HEK293 (cell line): Measurements from ENCODE around the gene CCDC9B.

ENCODE experiments used
- CTCF ChIA-PET: fragments of 350-600 bp; formaldehyde crosslinking; extraction: SDS; loops from one replicate; lab custom pipeline; 2021; ENCODE audit warnings: antibody characterized with exemption; lab: Yijun Ruan, JAX
- POLR2A ChIA-PET: fragments of 300-600 bp; formaldehyde crosslinking; extraction: SDS; loops from one replicate; lab custom pipeline; 2020; ENCODE audit warnings: antibody characterized with exemption, inconsistent platforms; lab: Yijun Ruan, JAX
- H3K27ac ChIP-seq: fragments of 200-500 bp; sonication (Bioruptor generic); 2 replicates; pipeline ENCODE4 v1.5.1; 2014; ENCODE audit warnings: low read depth, low read length, control low read depth, inconsistent platforms; ENCODE audit errors: extremely low read depth
- H3K36me3 ChIP-seq, 2 experiments: fragments of 200-500 bp in 1 of 2; sonication (Bioruptor generic) in 1 of 2; 1 replicate in 1 of 2; 2 replicates in 1 of 2; pipeline ENCODE4 v1.5.1; 2014 to 2017; ENCODE audit warnings: inconsistent platforms in 2 of 2, low read length in 2 of 2; ENCODE audit not compliant: control insufficient read depth in 2 of 2, insufficient read depth in 1 of 2
- H3K4me1 ChIP-seq: fragments of 200-500 bp; sonication (Bioruptor generic); 2 replicates; pipeline ENCODE4 v1.5.1; 2014; ENCODE audit warnings: mild to moderate bottlenecking, low read length, inconsistent platforms; ENCODE audit not compliant: control insufficient read depth, insufficient read depth
- H3K4me3 ChIP-seq: 2 replicates; pipeline ENCODE4 v1.5.1; 2011; ENCODE audit warnings: low read depth, mild to moderate bottlenecking, control low read depth, low read length, moderate library complexity
- H3K9me3 ChIP-seq: fragments of 200-500 bp; sonication (Bioruptor generic); 2 replicates; pipeline ENCODE4 v1.5.1; 2014; ENCODE audit warnings: low read depth, low read length, inconsistent platforms; ENCODE audit not compliant: control insufficient read depth, insufficient read depth
- ZNF10 ChIP-seq: fragments of 450-650 bp; formaldehyde crosslinking; IDR thresholded peaks from 2 replicates; pipeline ENCODE4 v1.5.1; 2017; ENCODE audit warnings: missing biosample characterization, missing genetic modification characterization
- ZNF404 ChIP-seq: fragments of 450-650 bp; formaldehyde crosslinking; IDR thresholded peaks from 2 replicates; pipeline ENCODE4 v1.5.1; 2017; ENCODE audit warnings: missing biosample characterization, missing genetic modification characterization
- ZNF473 ChIP-seq: fragments of 450-650 bp; formaldehyde crosslinking; IDR thresholded peaks from 2 replicates; pipeline ENCODE4 v1.5.1; 2017; ENCODE audit warnings: missing biosample characterization, missing genetic modification characterization
- ZNF501 ChIP-seq: fragments of 450-650 bp; formaldehyde crosslinking; IDR thresholded peaks from 2 replicates; pipeline ENCODE4 v1.5.1; 2016; ENCODE audit warnings: missing biosample characterization, missing genetic modification characterization
- ZXDB ChIP-seq: fragments of 450-650 bp; formaldehyde crosslinking; IDR thresholded peaks from 2 replicates; pipeline ENCODE4 v1.5.1; 2016; ENCODE audit warnings: missing biosample characterization, missing genetic modification characterization
- TF ChIP-seq, protein P1 (sequence below): fragments of 450-650 bp; formaldehyde crosslinking; IDR thresholded peaks from 2 replicates; pipeline ENCODE4 v1.5.1; 2016; ENCODE audit warnings: missing biosample characterization, missing genetic modification characterization, borderline replicate concordance
- TF ChIP-seq, protein P2 (sequence below): fragments of 450-650 bp; formaldehyde crosslinking; IDR thresholded peaks from 2 replicates; pipeline ENCODE4 v1.5.1; 2017; ENCODE audit warnings: missing biosample characterization, missing genetic modification characterization
- TF ChIP-seq, protein P3 (sequence below): fragments of 450-650 bp; formaldehyde crosslinking; IDR thresholded peaks from 2 replicates; pipeline ENCODE4 v1.5.1; 2016; ENCODE audit warnings: missing biosample characterization, missing genetic modification characterization
- TF ChIP-seq, protein P4 (sequence below): fragments of 450-650 bp; formaldehyde crosslinking; IDR thresholded peaks from 2 replicates; pipeline ENCODE4 v1.5.0; 2017; ENCODE audit warnings: missing biosample characterization, missing genetic modification characterization, borderline replicate concordance
- TF ChIP-seq, protein P5 (sequence below): fragments of 450-650 bp; formaldehyde crosslinking; IDR thresholded peaks from 2 replicates; pipeline ENCODE4 v1.5.1; 2016; ENCODE audit warnings: missing biosample characterization, missing genetic modification characterization

The CCDC9B gene

DNA sequence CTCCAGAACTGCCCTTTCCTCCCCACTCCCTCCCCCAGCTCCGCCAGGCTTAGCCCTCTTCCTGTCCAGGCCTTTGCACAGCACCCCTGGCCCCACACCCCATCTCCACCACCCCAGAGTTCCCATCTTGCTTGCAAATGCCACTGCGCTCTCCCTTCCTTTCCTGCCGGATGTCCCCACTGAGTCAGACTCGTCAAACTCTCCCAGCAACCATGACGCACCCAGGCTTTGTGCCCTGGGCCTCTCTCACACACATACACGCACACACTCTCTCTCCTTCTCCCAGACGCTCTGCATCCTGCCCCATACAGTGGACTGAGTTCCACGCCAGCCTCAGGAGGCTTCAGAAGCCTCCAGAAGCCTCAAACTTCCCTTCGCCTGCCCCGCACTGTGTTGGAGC is 2.8 kb upstream of the CCDC9B start:
- TF ChIP-seq, protein P1, sequence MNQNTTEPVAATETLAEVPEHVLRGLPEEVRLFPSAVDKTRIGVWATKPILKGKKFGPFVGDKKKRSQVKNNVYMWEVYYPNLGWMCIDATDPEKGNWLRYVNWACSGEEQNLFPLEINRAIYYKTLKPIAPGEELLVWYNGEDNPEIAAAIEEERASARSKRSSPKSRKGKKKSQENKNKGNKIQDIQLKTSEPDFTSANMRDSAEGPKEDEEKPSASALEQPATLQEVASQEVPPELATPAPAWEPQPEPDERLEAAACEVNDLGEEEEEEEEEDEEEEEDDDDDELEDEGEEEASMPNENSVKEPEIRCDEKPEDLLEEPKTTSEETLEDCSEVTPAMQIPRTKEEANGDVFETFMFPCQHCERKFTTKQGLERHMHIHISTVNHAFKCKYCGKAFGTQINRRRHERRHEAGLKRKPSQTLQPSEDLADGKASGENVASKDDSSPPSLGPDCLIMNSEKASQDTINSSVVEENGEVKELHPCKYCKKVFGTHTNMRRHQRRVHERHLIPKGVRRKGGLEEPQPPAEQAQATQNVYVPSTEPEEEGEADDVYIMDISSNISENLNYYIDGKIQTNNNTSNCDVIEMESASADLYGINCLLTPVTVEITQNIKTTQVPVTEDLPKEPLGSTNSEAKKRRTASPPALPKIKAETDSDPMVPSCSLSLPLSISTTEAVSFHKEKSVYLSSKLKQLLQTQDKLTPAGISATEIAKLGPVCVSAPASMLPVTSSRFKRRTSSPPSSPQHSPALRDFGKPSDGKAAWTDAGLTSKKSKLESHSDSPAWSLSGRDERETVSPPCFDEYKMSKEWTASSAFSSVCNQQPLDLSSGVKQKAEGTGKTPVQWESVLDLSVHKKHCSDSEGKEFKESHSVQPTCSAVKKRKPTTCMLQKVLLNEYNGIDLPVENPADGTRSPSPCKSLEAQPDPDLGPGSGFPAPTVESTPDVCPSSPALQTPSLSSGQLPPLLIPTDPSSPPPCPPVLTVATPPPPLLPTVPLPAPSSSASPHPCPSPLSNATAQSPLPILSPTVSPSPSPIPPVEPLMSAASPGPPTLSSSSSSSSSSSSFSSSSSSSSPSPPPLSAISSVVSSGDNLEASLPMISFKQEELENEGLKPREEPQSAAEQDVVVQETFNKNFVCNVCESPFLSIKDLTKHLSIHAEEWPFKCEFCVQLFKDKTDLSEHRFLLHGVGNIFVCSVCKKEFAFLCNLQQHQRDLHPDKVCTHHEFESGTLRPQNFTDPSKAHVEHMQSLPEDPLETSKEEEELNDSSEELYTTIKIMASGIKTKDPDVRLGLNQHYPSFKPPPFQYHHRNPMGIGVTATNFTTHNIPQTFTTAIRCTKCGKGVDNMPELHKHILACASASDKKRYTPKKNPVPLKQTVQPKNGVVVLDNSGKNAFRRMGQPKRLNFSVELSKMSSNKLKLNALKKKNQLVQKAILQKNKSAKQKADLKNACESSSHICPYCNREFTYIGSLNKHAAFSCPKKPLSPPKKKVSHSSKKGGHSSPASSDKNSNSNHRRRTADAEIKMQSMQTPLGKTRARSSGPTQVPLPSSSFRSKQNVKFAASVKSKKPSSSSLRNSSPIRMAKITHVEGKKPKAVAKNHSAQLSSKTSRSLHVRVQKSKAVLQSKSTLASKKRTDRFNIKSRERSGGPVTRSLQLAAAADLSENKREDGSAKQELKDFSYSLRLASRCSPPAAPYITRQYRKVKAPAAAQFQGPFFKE (tag by site-specific recombination), result no peak
- TF ChIP-seq, protein P2, sequence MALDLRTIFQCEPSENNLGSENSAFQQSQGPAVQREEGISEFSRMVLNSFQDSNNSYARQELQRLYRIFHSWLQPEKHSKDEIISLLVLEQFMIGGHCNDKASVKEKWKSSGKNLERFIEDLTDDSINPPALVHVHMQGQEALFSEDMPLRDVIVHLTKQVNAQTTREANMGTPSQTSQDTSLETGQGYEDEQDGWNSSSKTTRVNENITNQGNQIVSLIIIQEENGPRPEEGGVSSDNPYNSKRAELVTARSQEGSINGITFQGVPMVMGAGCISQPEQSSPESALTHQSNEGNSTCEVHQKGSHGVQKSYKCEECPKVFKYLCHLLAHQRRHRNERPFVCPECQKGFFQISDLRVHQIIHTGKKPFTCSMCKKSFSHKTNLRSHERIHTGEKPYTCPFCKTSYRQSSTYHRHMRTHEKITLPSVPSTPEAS, result no peak
- no peak for TF ChIP-seq ZNF10 (tag by site-specific recombination)
- no peak for TF ChIP-seq ZNF404 (tag by site-specific recombination)
- TF ChIP-seq, protein P3, sequence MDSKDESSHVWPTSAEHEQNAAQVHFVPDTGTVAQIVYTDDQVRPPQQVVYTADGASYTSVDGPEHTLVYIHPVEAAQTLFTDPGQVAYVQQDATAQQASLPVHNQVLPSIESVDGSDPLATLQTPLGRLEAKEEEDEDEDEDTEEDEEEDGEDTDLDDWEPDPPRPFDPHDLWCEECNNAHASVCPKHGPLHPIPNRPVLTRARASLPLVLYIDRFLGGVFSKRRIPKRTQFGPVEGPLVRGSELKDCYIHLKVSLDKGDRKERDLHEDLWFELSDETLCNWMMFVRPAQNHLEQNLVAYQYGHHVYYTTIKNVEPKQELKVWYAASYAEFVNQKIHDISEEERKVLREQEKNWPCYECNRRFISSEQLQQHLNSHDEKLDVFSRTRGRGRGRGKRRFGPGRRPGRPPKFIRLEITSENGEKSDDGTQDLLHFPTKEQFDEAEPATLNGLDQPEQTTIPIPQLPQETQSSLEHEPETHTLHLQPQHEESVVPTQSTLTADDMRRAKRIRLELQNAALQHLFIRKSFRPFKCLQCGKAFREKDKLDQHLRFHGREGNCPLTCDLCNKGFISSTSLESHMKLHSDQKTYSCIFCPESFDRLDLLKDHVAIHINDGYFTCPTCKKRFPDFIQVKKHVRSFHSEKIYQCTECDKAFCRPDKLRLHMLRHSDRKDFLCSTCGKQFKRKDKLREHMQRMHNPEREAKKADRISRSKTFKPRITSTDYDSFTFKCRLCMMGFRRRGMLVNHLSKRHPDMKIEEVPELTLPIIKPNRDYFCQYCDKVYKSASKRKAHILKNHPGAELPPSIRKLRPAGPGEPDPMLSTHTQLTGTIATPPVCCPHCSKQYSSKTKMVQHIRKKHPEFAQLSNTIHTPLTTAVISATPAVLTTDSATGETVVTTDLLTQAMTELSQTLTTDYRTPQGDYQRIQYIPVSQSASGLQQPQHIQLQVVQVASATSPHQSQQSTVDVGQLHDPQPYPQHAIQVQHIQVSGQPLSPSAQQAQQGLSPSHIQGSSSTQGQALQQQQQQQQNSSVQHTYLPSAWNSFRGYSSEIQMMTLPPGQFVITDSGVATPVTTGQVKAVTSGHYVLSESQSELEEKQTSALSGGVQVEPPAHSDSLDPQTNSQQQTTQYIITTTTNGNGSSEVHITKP (tag by site-specific recombination), result no peak
- TF ChIP-seq ZNF501 (tag by site-specific recombination), result no peak
- TF ChIP-seq ZNF473 (tag by site-specific recombination), result no peak
- TF ChIP-seq, protein P4, sequence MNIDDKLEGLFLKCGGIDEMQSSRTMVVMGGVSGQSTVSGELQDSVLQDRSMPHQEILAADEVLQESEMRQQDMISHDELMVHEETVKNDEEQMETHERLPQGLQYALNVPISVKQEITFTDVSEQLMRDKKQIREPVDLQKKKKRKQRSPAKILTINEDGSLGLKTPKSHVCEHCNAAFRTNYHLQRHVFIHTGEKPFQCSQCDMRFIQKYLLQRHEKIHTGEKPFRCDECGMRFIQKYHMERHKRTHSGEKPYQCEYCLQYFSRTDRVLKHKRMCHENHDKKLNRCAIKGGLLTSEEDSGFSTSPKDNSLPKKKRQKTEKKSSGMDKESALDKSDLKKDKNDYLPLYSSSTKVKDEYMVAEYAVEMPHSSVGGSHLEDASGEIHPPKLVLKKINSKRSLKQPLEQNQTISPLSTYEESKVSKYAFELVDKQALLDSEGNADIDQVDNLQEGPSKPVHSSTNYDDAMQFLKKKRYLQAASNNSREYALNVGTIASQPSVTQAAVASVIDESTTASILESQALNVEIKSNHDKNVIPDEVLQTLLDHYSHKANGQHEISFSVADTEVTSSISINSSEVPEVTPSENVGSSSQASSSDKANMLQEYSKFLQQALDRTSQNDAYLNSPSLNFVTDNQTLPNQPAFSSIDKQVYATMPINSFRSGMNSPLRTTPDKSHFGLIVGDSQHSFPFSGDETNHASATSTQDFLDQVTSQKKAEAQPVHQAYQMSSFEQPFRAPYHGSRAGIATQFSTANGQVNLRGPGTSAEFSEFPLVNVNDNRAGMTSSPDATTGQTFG (tag by site-specific recombination), result no peak
- TF ChIP-seq ZXDB (tag by site-specific recombination), result no peak
- TF ChIP-seq, protein P5, sequence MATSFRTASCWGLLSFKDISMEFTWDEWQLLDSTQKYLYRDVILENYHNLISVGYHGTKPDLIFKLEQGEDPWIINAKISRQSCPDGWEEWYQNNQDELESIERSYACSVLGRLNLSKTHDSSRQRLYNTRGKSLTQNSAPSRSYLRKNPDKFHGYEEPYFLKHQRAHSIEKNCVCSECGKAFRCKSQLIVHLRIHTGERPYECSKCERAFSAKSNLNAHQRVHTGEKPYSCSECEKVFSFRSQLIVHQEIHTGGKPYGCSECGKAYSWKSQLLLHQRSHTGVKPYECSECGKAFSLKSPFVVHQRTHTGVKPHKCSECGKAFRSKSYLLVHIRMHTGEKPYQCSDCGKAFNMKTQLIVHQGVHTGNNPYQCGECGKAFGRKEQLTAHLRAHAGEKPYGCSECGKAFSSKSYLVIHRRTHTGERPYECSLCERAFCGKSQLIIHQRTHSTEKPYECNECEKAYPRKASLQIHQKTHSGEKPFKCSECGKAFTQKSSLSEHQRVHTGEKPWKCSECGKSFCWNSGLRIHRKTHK, result no peak
- ChIA-PET POLR2A (interaction anchor here (1.5 kb wide), 1 partner anchor 78 kb away, joined by 6 read pairs; no protein-coding TSS in a partner anchor), CTCF (interaction anchor here (0.8 to 2.9 kb wide), 14 partner anchors 10 to 316 kb away, joined by 3 to 17 read pairs (median 6); partner anchors contain the start of genes DISP2 and KNSTRN)
- Histone ChIP-seq H3K27ac (no peak overlapping the region), H3K4me3 (no peak overlapping the region), H3K9me3 (no peaks in the 10 kb centered on the region), H3K36me3 (no peaks in the 10 kb centered on the region), H3K4me1 (peaks cover 10% of the 10 kb centered on the region; the same call in 1 of the 2 replicates)
